Activated CD8-positive, alpha-beta T cell treated with anti-CD3 and anti-CD28 coated beads, Interleukin-2, amount 10 ng/mL, durations not matched to agents 7 days and 5 days (primary cell): Measurements from ENCODE around the gene CBLB. TPM values are rescaled to one million over a fixed set of nuclear protein-coding genes. Genes with fewer than 3 reads are reported as not detected.

Source experiments
- ATAC-seq: fragments of 150-1000 bp; cut with Tn5 transposase; one replicate; pipeline ENCODE4 v1.10.0; 2021; ENCODE audit warnings: moderate library complexity
- CTCF ChIA-PET: fragments of 350-600 bp; sonication (Branson Sonifier 250); formaldehyde crosslinking; loops from one replicate; lab custom pipeline; 2021; ENCODE audit warnings: antibody characterized with exemption; lab: Charles Lee
- POLR2A ChIA-PET: fragments of 350-600 bp; sonication (Branson Sonifier 250); formaldehyde crosslinking; loops from one replicate; lab custom pipeline; 2021; ENCODE audit warnings: antibody characterized with exemption; lab: Charles Lee
- DNase-seq: peaks from one replicate; pipeline ENCODE4 v3.0.0-alpha.2; 2020
- H3K27ac Mint-ChIP-seq: one replicate; pipeline ENCODE4 v1.8.0; 2021; ENCODE audit warnings: mild to moderate bottlenecking, mixed read lengths
- H3K27me3 Mint-ChIP-seq: one replicate; pipeline ENCODE4 v1.8.0; 2021; ENCODE audit warnings: low read depth, mixed read lengths
- H3K36me3 Mint-ChIP-seq: one replicate; pipeline ENCODE4 v1.8.0; 2021; ENCODE audit warnings: low read depth, mixed read lengths
- H3K4me1 Mint-ChIP-seq: one replicate; pipeline ENCODE4 v1.8.0; 2021; ENCODE audit warnings: low read depth, mixed read lengths
- H3K4me3 Mint-ChIP-seq: one replicate; pipeline ENCODE4 v1.8.0; 2021; ENCODE audit warnings: mild to moderate bottlenecking, mixed read lengths
- H3K9me3 Mint-ChIP-seq: one replicate; pipeline ENCODE4 v1.8.0; 2022; ENCODE audit warnings: mixed read lengths; ENCODE audit not compliant: insufficient read depth
- total RNA-seq, 2 experiments: library from RNA; stranded (reverse); gene quantifications; one replicate each; pipeline ENCODE4 v1.2.3, GENCODE V29; 2021

Gene CBLB
- total RNA-seq, 2 experiments from 2014 or later = 117 to 122 TPM

- POLR2A ChIA-PET = interaction anchor here (0.7 to 1.1 kb wide), 3 partner anchors 13 to 71 kb away, joined by 3 to 5 read pairs (median 3); no protein-coding TSS in a partner anchor
- DNase-seq = no peak
- Mint-ChIP-seq H3K4me1 (peaks cover 78% of the 10 kb centered on the region), H3K9me3 (peaks cover under 1% of the 10 kb centered on the region), H3K27me3 (no peaks in the 10 kb centered on the region), H3K36me3 (peaks cover 73% of the 10 kb centered on the region), H3K4me3 (no peak overlapping the region), H3K27ac (peak overlapping the region; percentile 71)
- ATAC-seq = no peak
- CTCF ChIA-PET = interaction anchor here (0.8 to 1.6 kb wide), 5 partner anchors 9 to 807 kb away, joined by 3 to 4 read pairs (median 3); no protein-coding TSS in a partner anchor
These were observed 66.6 kb downstream of the CBLB start for GRCh38 chr3:105802118-105802706.

- CTCF ChIA-PET = interaction anchor here (0.9 to 1.6 kb wide), 6 partner anchors 10 to 808 kb away, joined by 3 to 5 read pairs (median 4); no protein-coding TSS in a partner anchor
- POLR2A ChIA-PET = interaction anchor here (0.7 to 1.1 kb wide), 3 partner anchors 13 to 72 kb away, joined by 3 to 5 read pairs (median 3); no protein-coding TSS in a partner anchor
- Mint-ChIP-seq H3K36me3 (peaks cover 76% of the 10 kb centered on the region), H3K27me3 (no peaks in the 10 kb centered on the region), H3K4me3 (no peak overlapping the region), H3K27ac (peak overlapping the region; percentile 71), H3K9me3 (peaks cover 9% of the 10 kb centered on the region), H3K4me1 (peaks cover 78% of the 10 kb centered on the region)
- ATAC-seq = peak; percentile 29
- no peak for DNase-seq
These were observed 67.4 kb downstream of the CBLB start for GRCh38 chr3:105801397-105801796.

- Mint-ChIP-seq H3K9me3 (peaks cover 11% of the 10 kb centered on the region), H3K36me3 (peaks cover 77% of the 10 kb centered on the region), H3K27ac (no peak overlapping the region), H3K4me1 (peaks cover 74% of the 10 kb centered on the region), H3K27me3 (no peaks in the 10 kb centered on the region), H3K4me3 (no peak overlapping the region)
- ChIA-PET POLR2A (no interaction called here), CTCF (interaction anchor here (0.9 to 1.6 kb wide), 3 partner anchors 8 to 35 kb away, joined by 3 to 4 read pairs (median 3); no protein-coding TSS in a partner anchor)
- DNase-seq = no peak
- ATAC-seq = no peak
These were observed 68.5 kb downstream of the CBLB start for GRCh38 chr3:105800320-105800719.

GRCh38 chr3:105799286-105799685 lies 69.5 kb downstream of the CBLB start:
- Mint-ChIP-seq H3K27ac (no peak overlapping the region), H3K27me3 (no peaks in the 10 kb centered on the region), H3K4me3 (no peak overlapping the region), H3K9me3 (peaks cover 11% of the 10 kb centered on the region), H3K4me1 (peaks cover 71% of the 10 kb centered on the region), H3K36me3 (peaks cover 74% of the 10 kb centered on the region)
- ChIA-PET POLR2A (interaction anchor here (0.5 kb wide), 1 partner anchor 48 kb away, joined by 3 read pairs; no protein-coding TSS in a partner anchor), CTCF (interaction anchor here (1.4 to 1.7 kb wide), 2 partner anchors 32 to 34 kb away, joined by 3 to 4 read pairs; no protein-coding TSS in a partner anchor)
- no peak for ATAC-seq
- no peak for DNase-seq

- Mint-ChIP-seq H3K27me3 (no peaks in the 10 kb centered on the region), H3K9me3 (peaks cover 11% of the 10 kb centered on the region), H3K36me3 (peaks cover 74% of the 10 kb centered on the region), H3K4me3 (no peak overlapping the region), H3K4me1 (peaks cover 70% of the 10 kb centered on the region), H3K27ac (peak overlapping the region; percentile 70)
- DNase-seq (no peak), ATAC-seq (peak; percentile 48)
- ChIA-PET CTCF (interaction anchor here (1.7 kb wide), 1 partner anchor 33 kb away, joined by 4 read pairs; no protein-coding TSS in a partner anchor), POLR2A (no interaction called here)
These were observed 70.4 kb downstream of the CBLB start for GRCh38 chr3:105798381-105798934.

- Mint-ChIP-seq H3K9me3 (peaks cover 18% of the 10 kb centered on the region), H3K27me3 (no peaks in the 10 kb centered on the region), H3K4me3 (no peak overlapping the region), H3K27ac (no peak overlapping the region), H3K36me3 (peaks cover 71% of the 10 kb centered on the region), H3K4me1 (peaks cover 57% of the 10 kb centered on the region)
- ATAC-seq (no peak), DNase-seq (no peak)
- POLR2A ChIA-PET = no interaction called here
- CTCF ChIA-PET = no interaction called here
These were observed 75.8 kb downstream of the CBLB start for GRCh38 chr3:105793040-105793439.

GRCh38 chr3:105791919-105792786 lies 76.7 kb downstream of the CBLB start:
- H3K36me3 Mint-ChIP-seq = peaks cover 71% of the 10 kb centered on the region
- POLR2A ChIA-PET = interaction anchor here (1.0 kb wide), 1 partner anchor 41 kb away, joined by 3 read pairs; no protein-coding TSS in a partner anchor
- DNase-seq (no peak), ATAC-seq (no peak)
- CTCF ChIA-PET = interaction anchor here (1.0 kb wide), 1 partner anchor 9 kb away, joined by 3 read pairs; no protein-coding TSS in a partner anchor
- peaks cover 57% of the 10 kb centered on the region for H3K4me1 Mint-ChIP-seq
- no peaks in the 10 kb centered on the region for H3K27me3 Mint-ChIP-seq
- no peak overlapping the region for H3K4me3 Mint-ChIP-seq
- H3K9me3 Mint-ChIP-seq = peaks cover 23% of the 10 kb centered on the region
- H3K27ac Mint-ChIP-seq = peak overlapping the region; percentile 27

GRCh38 chr3:105791131-105791530 lies 77.7 kb downstream of the CBLB start:
- Mint-ChIP-seq H3K4me3 (no peak overlapping the region), H3K9me3 (peaks cover 15% of the 10 kb centered on the region), H3K27ac (no peak overlapping the region), H3K36me3 (peaks cover 69% of the 10 kb centered on the region), H3K4me1 (peaks cover 54% of the 10 kb centered on the region), H3K27me3 (no peaks in the 10 kb centered on the region)
- no peak for DNase-seq
- POLR2A ChIA-PET = no interaction called here
- CTCF ChIA-PET = no interaction called here
- no peak for ATAC-seq

- DNase-seq = no peak
- H3K36me3 Mint-ChIP-seq = peaks cover 69% of the 10 kb centered on the region
- H3K27ac Mint-ChIP-seq = no peak overlapping the region
- peaks cover 15% of the 10 kb centered on the region for H3K9me3 Mint-ChIP-seq
- peaks cover 52% of the 10 kb centered on the region for H3K4me1 Mint-ChIP-seq
- ChIA-PET POLR2A (no interaction called here), CTCF (no interaction called here)
- H3K27me3 Mint-ChIP-seq = no peaks in the 10 kb centered on the region
- H3K4me3 Mint-ChIP-seq = no peak overlapping the region
- ATAC-seq = peak; percentile 31
These were observed 78.3 kb downstream of the CBLB start for GRCh38 chr3:105790534-105790933.

- no peak overlapping the region for H3K27ac Mint-ChIP-seq
- no peak for DNase-seq
- ChIA-PET POLR2A (interaction anchor here (0.6 to 1.1 kb wide), 2 partner anchors 13 to 528 kb away, joined by 3 read pairs; no protein-coding TSS in a partner anchor), CTCF (interaction anchor here (0.9 to 2.2 kb wide), 4 partner anchors 10 to 548 kb away, joined by 3 to 5 read pairs (median 4); no protein-coding TSS in a partner anchor)
- H3K27me3 Mint-ChIP-seq = no peaks in the 10 kb centered on the region
- H3K4me3 Mint-ChIP-seq = no peak overlapping the region
- no peak for ATAC-seq
- H3K36me3 Mint-ChIP-seq = peaks cover 69% of the 10 kb centered on the region
- H3K9me3 Mint-ChIP-seq = peaks cover 15% of the 10 kb centered on the region
- peaks cover 56% of the 10 kb centered on the region for H3K4me1 Mint-ChIP-seq
These were observed 80.2 kb downstream of the CBLB start for GRCh38 chr3:105788593-105788992.

GRCh38 chr3:105787453-105787852 lies 81.4 kb downstream of the CBLB start:
- H3K9me3 Mint-ChIP-seq = peaks cover 15% of the 10 kb centered on the region
- no peak for DNase-seq
- H3K4me1 Mint-ChIP-seq = peaks cover 52% of the 10 kb centered on the region
- H3K36me3 Mint-ChIP-seq = peaks cover 62% of the 10 kb centered on the region
- no peak overlapping the region for H3K4me3 Mint-ChIP-seq
- CTCF ChIA-PET = interaction anchor here (1.2 to 2.2 kb wide), 2 partner anchors 9 to 80 kb away, joined by 3 to 5 read pairs; no protein-coding TSS in a partner anchor
- POLR2A ChIA-PET = no interaction called here
- no peaks in the 10 kb centered on the region for H3K27me3 Mint-ChIP-seq
- ATAC-seq = no peak
- H3K27ac Mint-ChIP-seq = no peak overlapping the region
